HG03439 (cell line): ENCODE data around the gene ADGRB3.

Source experiments
- ATAC-seq: cut with Tn5 transposase; IDR thresholded peaks from one replicate; pipeline ENCODE4 v1.9.1; 2021; ENCODE audit warnings: mild to moderate bottlenecking, moderate library complexity; ENCODE audit not compliant: unreplicated experiment

ADGRB3 gene

GRCh38 chr6:68634726-68635411, at the start of gene ADGRB3:
Gene ADGRB3, plus strand, starts transcription at chr6:68635282. Its CDS starts 3,394 bp downstream, at chr6:68638676.
- peak; percentile 76 for ATAC-seq

- ATAC-seq: no peak
Measured at GRCh38 chr6:68593558-68593957, 41.5 kb upstream of the ADGRB3 start.

GRCh38 chr6:68597642-68598041, 37.4 kb upstream of the ADGRB3 start:
- ATAC-seq: no peak

DNA sequence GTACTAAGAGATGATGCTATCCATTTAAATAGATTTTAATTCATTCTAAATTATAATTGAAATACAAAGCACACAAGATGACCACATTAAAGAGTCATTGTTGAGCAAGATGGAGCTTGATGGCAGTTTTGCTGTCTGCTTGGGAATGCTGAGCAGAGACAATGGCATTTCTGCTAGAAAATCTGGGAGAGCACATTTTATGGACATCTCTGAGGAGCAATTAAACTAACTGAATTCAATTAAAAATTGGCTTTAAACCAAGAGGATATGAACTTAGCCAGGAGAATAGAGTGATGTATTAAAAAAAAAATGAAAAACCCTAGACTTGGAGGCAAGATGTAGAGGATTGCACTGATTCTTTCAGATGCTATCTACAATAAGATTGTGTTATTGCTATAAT, 19.1 kb upstream of the ADGRB3 start:
- no peak for ATAC-seq

GRCh38 chr6:68625998-68626397, 9.1 kb upstream of the ADGRB3 start:
- no peak for ATAC-seq

DNA sequence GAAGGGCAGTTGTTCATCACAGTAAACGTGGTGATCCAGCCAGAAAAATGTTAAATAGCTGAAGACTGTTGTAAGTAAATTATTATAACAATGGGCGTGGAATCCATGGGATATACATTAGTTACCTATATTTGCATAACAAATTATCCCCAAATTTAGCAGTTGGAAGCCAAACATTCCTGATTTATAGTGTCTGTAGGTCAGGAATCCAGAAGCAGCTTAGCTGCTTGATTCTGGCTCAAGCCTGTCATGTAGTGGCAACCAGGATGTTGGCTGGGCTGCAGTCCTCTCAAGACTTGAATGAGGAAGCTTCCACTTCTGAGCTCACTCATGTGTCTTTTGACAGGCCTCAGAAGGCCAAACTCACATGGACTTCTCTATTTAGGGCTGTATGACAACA, 6.9 kb upstream of the ADGRB3 start:
- ATAC-seq: no peak

- ATAC-seq: no peak
Measured at GRCh38 chr6:68632734-68633133, 2.3 kb upstream of the ADGRB3 start.

DNA sequence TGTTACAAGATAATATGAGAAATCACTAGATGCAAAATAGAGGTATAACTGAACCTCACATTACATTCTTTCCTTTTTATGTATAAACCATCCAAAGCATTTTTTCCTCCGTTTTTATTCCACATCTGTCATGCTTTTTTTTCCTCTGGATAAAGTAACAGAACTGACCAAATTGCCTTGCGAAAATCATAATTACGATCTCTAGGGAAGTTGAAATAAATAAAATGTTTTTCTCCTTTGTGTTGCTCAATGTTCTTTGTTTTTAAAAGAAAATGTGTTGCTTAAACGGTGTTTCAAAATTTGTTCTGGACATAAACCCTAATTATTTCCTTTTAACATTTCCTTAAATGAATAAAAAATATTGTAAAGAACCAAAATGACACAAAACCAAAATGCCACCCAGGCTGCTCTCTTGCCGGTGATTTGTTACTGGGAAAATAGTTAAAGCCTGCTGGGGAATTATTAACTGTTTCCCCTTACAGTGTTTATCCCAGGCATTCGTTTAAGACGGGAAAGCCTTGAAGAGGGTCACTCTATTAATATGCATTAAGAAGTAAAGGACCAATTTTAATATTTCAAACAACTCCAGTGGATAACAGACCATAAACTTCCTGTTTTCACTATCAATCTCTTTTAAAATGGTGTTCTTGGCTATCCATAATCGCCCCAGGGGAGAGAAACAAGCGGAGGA, 1.7 kb upstream of the ADGRB3 start:
- ATAC-seq: no peak

DNA sequence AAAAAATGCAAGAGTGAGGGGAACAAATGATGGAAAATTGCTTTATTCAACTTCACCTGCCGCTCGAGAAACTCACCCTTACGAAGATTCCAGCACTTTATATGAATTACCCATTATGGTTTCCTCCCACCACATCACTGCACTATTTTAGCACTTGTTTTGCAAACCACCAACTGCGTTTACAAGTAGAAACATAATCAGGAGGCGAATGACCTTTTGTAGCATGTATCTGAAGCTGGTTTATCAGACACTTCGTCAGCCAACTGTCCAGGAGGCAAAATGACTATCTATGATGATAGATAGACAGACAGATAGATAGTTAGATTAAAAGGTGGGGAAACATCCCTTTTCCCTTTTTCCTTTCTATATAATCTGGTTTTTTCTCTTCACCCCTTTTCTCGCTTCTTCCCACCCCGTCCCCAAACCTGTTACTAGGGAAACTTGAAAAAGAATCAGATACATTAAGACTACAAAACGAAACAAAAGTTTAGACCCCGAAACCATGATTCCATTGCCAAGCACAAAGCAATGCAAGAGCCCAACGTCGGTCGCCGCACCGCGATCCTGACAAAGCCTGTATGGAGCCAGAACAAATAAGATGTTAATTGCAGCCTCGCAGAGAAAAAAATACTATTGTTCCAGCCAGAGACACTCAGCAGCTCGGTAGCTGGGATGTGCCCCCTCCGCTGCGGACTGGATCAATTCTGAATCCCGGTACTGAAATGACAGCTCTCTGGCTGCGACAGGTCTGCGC, 933 bp upstream of the ADGRB3 start:
- peak; percentile 4 for ATAC-seq

GRCh38 chr6:68635412-68635705, 277 bp downstream of the ADGRB3 start:
- no peak for ATAC-seq

GRCh38 chr6:68635706-68636513, 828 bp downstream of the ADGRB3 start:
- ATAC-seq: no peak

GRCh38 chr6:68636666-68637065, 1.6 kb downstream of the ADGRB3 start:
- ATAC-seq: no peak

DNA sequence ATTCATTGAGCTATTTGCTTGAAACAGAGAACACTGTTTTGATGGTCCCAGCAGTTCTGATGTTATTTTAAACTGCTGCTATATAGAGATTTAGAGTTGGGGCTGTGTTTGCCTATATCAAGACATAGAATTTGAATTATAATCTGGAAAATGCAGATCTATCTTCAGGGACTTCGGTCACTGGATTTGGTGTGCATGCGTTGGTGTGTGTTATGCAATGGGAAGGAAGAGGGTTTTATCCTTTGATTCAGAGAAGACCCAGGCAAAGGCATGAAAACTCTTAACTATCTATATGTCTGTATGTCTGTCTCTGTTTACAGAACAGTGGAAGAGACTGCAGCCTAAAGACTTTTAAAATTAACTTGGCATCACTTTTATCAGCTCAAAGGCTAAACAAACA, 2.0 kb downstream of the ADGRB3 start:
- no peak for ATAC-seq

GRCh38 chr6:68637782-68638181, 2.7 kb downstream of the ADGRB3 start:
- ATAC-seq: no peak

DNA sequence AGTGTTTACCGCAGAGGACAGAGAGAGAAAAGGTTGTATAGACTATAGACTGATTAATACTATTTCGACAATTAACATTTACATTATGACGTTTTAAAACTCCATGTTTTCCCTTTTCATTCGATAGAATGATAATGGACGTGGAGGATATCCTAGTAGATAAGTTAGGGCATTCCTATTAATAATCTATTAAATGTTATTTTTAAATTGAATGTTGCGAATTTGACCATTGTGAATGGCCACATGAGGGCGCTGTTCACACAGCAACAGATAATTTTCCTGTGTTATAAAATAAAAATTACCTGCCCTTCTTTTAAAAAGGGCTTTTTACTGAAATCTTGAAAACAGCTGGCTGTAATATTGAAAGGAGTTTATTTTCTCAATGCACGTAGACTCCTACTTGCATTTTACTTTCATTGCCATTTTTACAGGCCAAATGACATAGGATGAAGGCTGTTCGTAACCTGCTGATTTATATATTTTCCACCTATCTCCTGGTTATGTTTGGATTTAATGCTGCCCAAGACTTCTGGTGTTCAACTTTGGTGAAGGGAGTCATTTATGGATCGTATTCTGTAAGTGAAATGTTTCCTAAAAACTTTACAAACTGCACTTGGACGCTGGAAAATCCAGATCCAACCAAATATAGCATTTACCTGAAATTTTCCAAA, 3.3 kb downstream of the ADGRB3 start:
- no peak for ATAC-seq

- ATAC-seq: no peak
Measured at GRCh38 chr6:68639211-68639610, 4.1 kb downstream of the ADGRB3 start.

DNA sequence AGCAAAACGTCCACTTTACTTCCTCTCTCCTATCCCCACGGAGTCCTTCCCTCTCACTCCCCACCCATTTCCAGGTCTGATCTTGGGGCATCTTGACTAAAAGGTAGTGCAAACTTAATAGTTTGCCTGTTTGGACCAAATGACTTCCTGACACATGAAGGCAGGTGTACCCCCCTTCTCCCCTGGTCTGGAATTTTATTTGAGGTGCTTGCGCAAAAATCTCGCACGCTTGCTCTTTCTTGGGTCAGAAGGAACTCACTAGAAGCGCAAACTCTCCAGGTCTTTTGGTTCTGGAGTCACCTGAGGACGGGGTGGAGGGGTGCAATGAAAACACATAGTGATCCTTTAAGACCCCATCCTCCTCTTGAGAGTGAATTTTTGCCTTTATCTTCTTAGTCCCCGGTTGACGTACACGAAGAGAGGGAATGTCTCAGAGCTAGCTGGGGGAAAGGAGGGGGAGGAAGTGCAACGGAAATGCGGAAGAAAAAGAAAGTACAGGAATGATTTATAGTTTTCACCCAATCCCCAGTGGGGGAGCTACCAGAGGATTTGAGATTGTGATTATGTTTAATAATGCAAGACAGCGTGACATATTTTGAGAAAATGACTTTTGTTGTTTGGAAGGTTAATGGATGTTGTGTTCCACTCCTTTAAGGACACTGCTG, 4.9 kb downstream of the ADGRB3 start:
- ATAC-seq: no peak

GRCh38 chr6:68640491-68640835, 5.4 kb downstream of the ADGRB3 start:
- no peak for ATAC-seq

DNA sequence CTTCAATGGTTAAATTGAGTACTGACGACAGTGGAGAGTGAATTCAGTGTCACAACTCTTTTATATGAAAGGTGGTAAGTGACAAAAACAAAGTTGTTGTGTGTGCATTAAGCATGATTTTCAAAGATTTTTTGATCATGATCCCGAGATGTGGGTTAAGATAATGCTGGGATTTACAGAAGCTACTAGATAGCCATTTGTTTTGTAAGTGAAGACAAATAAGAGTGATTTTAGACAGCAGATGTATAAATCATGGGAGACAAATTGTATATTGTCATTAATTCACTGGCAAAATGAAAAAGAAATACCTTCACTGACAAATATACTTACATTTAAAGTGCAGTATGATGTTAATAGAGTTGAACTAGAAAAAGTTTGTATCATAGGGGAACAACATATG, 6.1 kb downstream of the ADGRB3 start:
- no peak for ATAC-seq

DNA sequence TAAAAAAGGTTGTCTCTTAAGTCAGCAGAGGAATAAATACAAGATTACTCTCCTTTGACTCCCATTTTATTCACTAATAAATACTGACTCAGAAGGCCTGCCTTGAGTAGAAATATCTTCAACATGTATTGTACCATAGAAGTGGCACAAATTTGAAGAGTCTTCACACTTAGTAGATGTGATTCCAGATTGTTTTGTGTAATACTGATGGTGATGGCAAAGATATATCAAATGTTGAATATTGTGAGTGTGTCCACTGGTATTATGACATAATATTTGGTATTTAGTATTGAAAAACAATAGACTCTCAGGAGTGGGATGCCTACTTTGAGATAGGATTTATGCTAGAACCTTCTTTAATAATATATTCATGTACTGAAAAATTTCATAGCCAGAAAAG, 7.0 kb downstream of the ADGRB3 start:
- ATAC-seq: no peak
